Measurements from ENCODE around the gene SEC11A.
"Not testable (repeated sequence)": the region's sequence is repeated elsewhere in the genome, so short reads cannot be mapped to it uniquely, and the experiment has no call there.

- not testable (repeated sequence) for TF ChIP-seq CTCF (IDR thresholded peaks at IDR 0.05; ENCODE audit: low read depth, low read length, missing input control); HNF4G (IDR thresholded peaks at IDR 0.05); YY1 (IDR thresholded peaks at IDR 0.05); MAX (IDR thresholded peaks at IDR 0.05)
Observed at GRCh38 chr15:84751721-84752120, 35.8 kb upstream of the SEC11A start.

Measured in liver (tissue), 3 donors.